Mesenchymal stem cell (in vitro differentiated cells and primary cell): Measurements from ENCODE around the gene HNRNPUL1.
A peak's percentile ranks its signal among the peaks of the same experiment; 100 is the strongest.

Source experiments
- DNase-seq: peaks from one replicate; pipeline ENCODE4 v3.0.0-alpha.2; 2013
- H2AFZ ChIP-seq: one replicate; pipeline ENCODE4 v1.6.1; 2013; ENCODE audit warnings: low read depth, mild to moderate bottlenecking, control low read depth, inconsistent platforms, low read length, moderate library complexity
- H2AK5ac ChIP-seq: 2 replicates; pipeline ENCODE4 v1.6.1; 2013; ENCODE audit warnings: low read length, moderate library complexity, mild to moderate bottlenecking, inconsistent platforms; ENCODE audit not compliant: severe bottlenecking
- H2BK120ac ChIP-seq: one replicate; pipeline ENCODE4 v1.6.1; 2013; ENCODE audit warnings: low read depth, mild to moderate bottlenecking, inconsistent platforms, low read length, moderate library complexity
- H2BK12ac ChIP-seq, 2 experiments: one replicate each; pipeline ENCODE4 v1.6.1; 2013; ENCODE audit warnings: inconsistent platforms in 2 of 2, low read length in 2 of 2, mild to moderate bottlenecking in 2 of 2, moderate library complexity in 2 of 2, control low read depth in 1 of 2
- H2BK15ac ChIP-seq: one replicate; pipeline ENCODE4 v1.6.1; 2013; ENCODE audit warnings: mild to moderate bottlenecking, low read depth, inconsistent platforms; ENCODE audit not compliant: poor library complexity, severe bottlenecking
- H2BK5ac ChIP-seq: 2 replicates; pipeline ENCODE4 v1.6.1; 2013; ENCODE audit warnings: low read depth, mild to moderate bottlenecking, low read length, control low read depth, inconsistent platforms; ENCODE audit not compliant: poor library complexity, severe bottlenecking
- H3K14ac ChIP-seq, 2 experiments: one replicate each; pipeline ENCODE4 v1.6.1; 2013; ENCODE audit warnings: inconsistent platforms in 2 of 2, low read length in 2 of 2, control low read depth in 1 of 2, mild to moderate bottlenecking in 1 of 2, moderate library complexity in 1 of 2
- H3K18ac ChIP-seq, 2 experiments: one replicate each; pipeline ENCODE4 v1.6.1; 2013; ENCODE audit warnings: inconsistent platforms in 2 of 2, low read length in 2 of 2, control low read depth in 1 of 2, low read depth in 1 of 2, mild to moderate bottlenecking in 1 of 2
- H3K23ac ChIP-seq, 2 experiments: one replicate each; pipeline ENCODE4 v1.6.1; 2013; ENCODE audit warnings: inconsistent platforms in 2 of 2, low read length in 2 of 2, mild to moderate bottlenecking in 2 of 2, moderate library complexity in 2 of 2, control low read depth in 1 of 2
- H3K27ac ChIP-seq: 2 replicates; pipeline ENCODE4 v1.5.1; 2013; ENCODE audit warnings: mild to moderate bottlenecking, moderate library complexity, low read length, control low read depth, inconsistent platforms; ENCODE audit not compliant: poor library complexity, severe bottlenecking
- H3K27me3 ChIP-seq, 2 experiments: 2 replicates each; pipeline versions ENCODE4 v1.6.1 to v1.7.0; 2013; ENCODE audit warnings: low read length in 2 of 2, mild to moderate bottlenecking in 2 of 2, moderate library complexity in 2 of 2, control low read depth in 1 of 2, inconsistent platforms in 1 of 2; ENCODE audit not compliant: control insufficient read depth in 1 of 2, insufficient read depth in 1 of 2
- H3K36me3 ChIP-seq, 2 experiments: 2 replicates each; pipeline versions ENCODE4 v1.6.1 to v1.7.0; 2013; ENCODE audit warnings: low read length in 2 of 2, control low read depth in 1 of 2, inconsistent platforms in 1 of 2, low read depth in 1 of 2, mild to moderate bottlenecking in 1 of 2; ENCODE audit not compliant: insufficient read depth in 2 of 2, control insufficient read depth in 1 of 2
- H3K4ac ChIP-seq, 2 experiments: one replicate each; pipeline ENCODE4 v1.6.1; 2013; ENCODE audit warnings: inconsistent platforms in 2 of 2, low read length in 2 of 2, mild to moderate bottlenecking in 2 of 2, moderate library complexity in 2 of 2, control low read depth in 1 of 2, low read depth in 1 of 2
- H3K4me1 ChIP-seq: 2 replicates; pipeline ENCODE4 v1.6.1; 2013; ENCODE audit warnings: low read depth, low read length, control low read depth; ENCODE audit not compliant: control insufficient read depth, insufficient read depth
- H3K4me2 ChIP-seq: 2 replicates; pipeline ENCODE4 v1.6.1; 2013; ENCODE audit warnings: low read length, mild to moderate bottlenecking, inconsistent platforms; ENCODE audit not compliant: poor library complexity, severe bottlenecking
- H3K4me3 ChIP-seq, 2 experiments: 2 replicates each; pipeline versions ENCODE4 v1.5.1 to v1.7.0; 2013; ENCODE audit warnings: low read length in 2 of 2, mild to moderate bottlenecking in 2 of 2, control low read depth in 1 of 2, low read depth in 1 of 2; ENCODE audit not compliant: insufficient read depth in 1 of 2
- H3K79me1 ChIP-seq: replicated peaks from 2 replicates; pipeline ENCODE4 v1.6.1; 2013; ENCODE audit warnings: mild to moderate bottlenecking, control low read depth, low read length, inconsistent platforms; ENCODE audit not compliant: poor library complexity, severe bottlenecking
- H3K9ac ChIP-seq: 2 replicates; pipeline ENCODE4 v1.7.0; 2013; ENCODE audit warnings: mild to moderate bottlenecking, low read length, moderate library complexity
- H3K9me3 ChIP-seq: 2 replicates; pipeline ENCODE4 v1.7.0; 2013; ENCODE audit warnings: mild to moderate bottlenecking, low read length; ENCODE audit not compliant: control insufficient read depth
- H4K8ac ChIP-seq: one replicate; pipeline ENCODE4 v1.6.1; 2013; ENCODE audit warnings: inconsistent platforms, mild to moderate bottlenecking, low read length, moderate library complexity
- H4K91ac ChIP-seq: one replicate; pipeline ENCODE4 v1.6.1; 2013; ENCODE audit warnings: mild to moderate bottlenecking, low read length, inconsistent platforms
- WGBS: methylation state at CpG from one replicate; pipeline ENCODE4 v1.1.7; 2013; ENCODE audit warnings: mixed read lengths; 5-methylcytosine and 5-hydroxymethylcytosine counted together

HNRNPUL1 gene

GRCh38 chr19:41225238-41226052 lies 38.7 kb upstream of the HNRNPUL1 start:
- Histone ChIP-seq H3K14ac (peak overlapping the region in 1 of 2 experiments; percentile 36), H3K27me3 (no peaks in the 10 kb centered on the region), H3K27ac (peak overlapping the region; percentile 95), H3K23ac (no peak overlapping the region), H3K79me1 (peaks cover 4% of the 10 kb centered on the region), H3K36me3 (peaks cover 52 to 61% of the 10 kb centered on the region in 2 experiments), H2BK5ac (peak overlapping the region; percentile 86), H3K4ac (peak overlapping the region; percentile 57 to 75), H2BK12ac (peak overlapping the region; percentile 46 to 55), H3K9me3 (no peaks in the 10 kb centered on the region), H2BK120ac (peak overlapping the region; percentile 86), H3K9ac (peak overlapping the region; percentile 84), H2BK15ac (peak overlapping the region; percentile 55), H3K4me1 (peaks cover 55% of the 10 kb centered on the region), H4K8ac (peak overlapping the region; percentile 76), H2AFZ (no peak overlapping the region), H4K91ac (peak overlapping the region; percentile 90), H3K4me3 (peak overlapping the region in 1 of 2 experiments; percentile 70), H3K4me2 (peak overlapping the region; percentile 52), H3K18ac (peak overlapping the region; percentile 72 to 96), H2AK5ac (peak overlapping the region; percentile 75)
- 45% methylated on average over 25 of the region's 29 CpGs for WGBS
- peak; percentile 100 for DNase-seq

GRCh38 chr19:41226053-41226873 lies 37.9 kb upstream of the HNRNPUL1 start:
- Histone ChIP-seq H3K36me3 (peaks cover 52 to 60% of the 10 kb centered on the region in 2 experiments), H3K27me3 (no peaks in the 10 kb centered on the region), H2AFZ (no peak overlapping the region), H4K8ac (peak overlapping the region; percentile 96), H3K9me3 (no peaks in the 10 kb centered on the region), H3K9ac (peak overlapping the region; percentile 84), H3K14ac (peak overlapping the region in 1 of 2 experiments; percentile 36), H2BK120ac (peak overlapping the region; percentile 86), H2BK15ac (peak overlapping the region; percentile 55), H3K4me3 (peak overlapping the region in 1 of 2 experiments; percentile 70), H4K91ac (peak overlapping the region; percentile 95), H3K4me1 (peaks cover 48% of the 10 kb centered on the region), H3K18ac (peak overlapping the region; percentile 72 to 96), H2BK5ac (peak overlapping the region; percentile 86), H3K27ac (peak overlapping the region; percentile 95), H3K79me1 (peaks cover 7% of the 10 kb centered on the region), H3K23ac (no peak overlapping the region), H2BK12ac (peak overlapping the region; percentile 6 to 64), H3K4ac (peak overlapping the region; percentile 61 to 76), H2AK5ac (peak overlapping the region; percentile 72), H3K4me2 (peak overlapping the region; percentile 52)
- WGBS = 7% methylated on average over 61 of the region's 67 CpGs
- peak; percentile 89 for DNase-seq

- Histone ChIP-seq H3K18ac (peak overlapping the region; percentile 15 to 96), H2BK12ac (peak overlapping the region; percentile 6 to 64), H3K27ac (peak overlapping the region; percentile 84), H3K36me3 (peaks cover 48 to 58% of the 10 kb centered on the region in 2 experiments), H4K8ac (peak overlapping the region; percentile 96), H3K9ac (peak overlapping the region; percentile 84), H2BK15ac (no peak overlapping the region), H2AK5ac (peak overlapping the region; percentile 72), H2AFZ (no peak overlapping the region), H3K4ac (peak overlapping the region; percentile 61 to 76), H2BK5ac (peak overlapping the region; percentile 86), H3K9me3 (no peaks in the 10 kb centered on the region), H3K79me1 (peaks cover 9% of the 10 kb centered on the region), H3K4me2 (peak overlapping the region; percentile 36), H4K91ac (peak overlapping the region; percentile 95), H3K27me3 (no peaks in the 10 kb centered on the region), H3K4me1 (peaks cover 42% of the 10 kb centered on the region), H3K23ac (no peak overlapping the region), H3K14ac (peak overlapping the region in 1 of 2 experiments; percentile 28), H2BK120ac (peak overlapping the region; percentile 86), H3K4me3 (peak overlapping the region in 1 of 2 experiments; percentile 70)
- no peak for DNase-seq
- 61% methylated on average over 4 of the region's 9 CpGs for WGBS
Observed at GRCh38 chr19:41226874-41227390, 37.2 kb upstream of the HNRNPUL1 start.
